Measurements from ENCODE around the gene PLA2G7.
"Not testable (repeated sequence)": the region's sequence is repeated elsewhere in the genome, so short reads cannot be mapped to it uniquely, and the experiment has no call there.

Gene PLA2G7

GRCh38 chr6:46734867-46735719 lies at the start of gene PLA2G7:
Gene PLA2G7 (minus strand): TSS chr6:46735375. CDS start chr6:46722891, 12,484 bp downstream.
- DNase-seq: peak; percentile 2

- no peak for DNase-seq
Measured at GRCh38 chr6:46784535-46784934, 49.4 kb upstream of the PLA2G7 start.

- peak; percentile 42 for DNase-seq
Measured at GRCh38 chr6:46781478-46782378, 46.6 kb upstream of the PLA2G7 start.

- DNase-seq: no peak
Measured at GRCh38 chr6:46777476-46778346, 42.5 kb upstream of the PLA2G7 start.

- no peak for DNase-seq
Measured at GRCh38 chr6:46776070-46776712, 41.0 kb upstream of the PLA2G7 start.

GRCh38 chr6:46774736-46775135 lies 39.6 kb upstream of the PLA2G7 start:
- not testable (repeated sequence) for DNase-seq

- no peak for DNase-seq
Measured at GRCh38 chr6:46773201-46773855, 38.2 kb upstream of the PLA2G7 start.

GRCh38 chr6:46772762-46773161 lies 37.6 kb upstream of the PLA2G7 start:
- DNase-seq: no peak

GRCh38 chr6:46772016-46772415 lies 36.8 kb upstream of the PLA2G7 start:
- no peak for DNase-seq

- DNase-seq: no peak
Measured at GRCh38 chr6:46764961-46765360, 29.8 kb upstream of the PLA2G7 start.

- DNase-seq: not testable (repeated sequence)
Measured at GRCh38 chr6:46764280-46764679, 29.1 kb upstream of the PLA2G7 start.

- no peak for DNase-seq
Measured at GRCh38 chr6:46763466-46763865, 28.3 kb upstream of the PLA2G7 start.

- DNase-seq: no peak
Measured at GRCh38 chr6:46760925-46761324, 25.8 kb upstream of the PLA2G7 start.

GRCh38 chr6:46758960-46759753 lies 24.0 kb upstream of the PLA2G7 start:
- DNase-seq: no peak

- no peak for DNase-seq
Measured at GRCh38 chr6:46757214-46757596, 22.0 kb upstream of the PLA2G7 start.

- DNase-seq: peak; percentile 2
Measured at GRCh38 chr6:46756469-46757213, 21.5 kb upstream of the PLA2G7 start.

- DNase-seq: no peak
Measured at GRCh38 chr6:46755865-46756264, 20.7 kb upstream of the PLA2G7 start.

GRCh38 chr6:46751658-46752057 lies 16.5 kb upstream of the PLA2G7 start:
- DNase-seq: no peak

- DNase-seq: no peak
Measured at GRCh38 chr6:46749731-46750130, 14.6 kb upstream of the PLA2G7 start.

- DNase-seq: no peak
Measured at GRCh38 chr6:46748940-46749503, 13.8 kb upstream of the PLA2G7 start.

Measured in fibroblast of skin of right quadriceps (primary cell).